COR-L47 (cell line): ENCODE data around the gene COL13A1.

Experiments
- DNase-seq: peaks from one replicate; lab custom pipeline; 2025; lab: John Stamatoyannopoulos, UW

The COL13A1 gene

GRCh38 chr10:69845574-69846292 lies 44.0 kb downstream of the COL13A1 start:
- DNase-seq: no peak

DNA sequence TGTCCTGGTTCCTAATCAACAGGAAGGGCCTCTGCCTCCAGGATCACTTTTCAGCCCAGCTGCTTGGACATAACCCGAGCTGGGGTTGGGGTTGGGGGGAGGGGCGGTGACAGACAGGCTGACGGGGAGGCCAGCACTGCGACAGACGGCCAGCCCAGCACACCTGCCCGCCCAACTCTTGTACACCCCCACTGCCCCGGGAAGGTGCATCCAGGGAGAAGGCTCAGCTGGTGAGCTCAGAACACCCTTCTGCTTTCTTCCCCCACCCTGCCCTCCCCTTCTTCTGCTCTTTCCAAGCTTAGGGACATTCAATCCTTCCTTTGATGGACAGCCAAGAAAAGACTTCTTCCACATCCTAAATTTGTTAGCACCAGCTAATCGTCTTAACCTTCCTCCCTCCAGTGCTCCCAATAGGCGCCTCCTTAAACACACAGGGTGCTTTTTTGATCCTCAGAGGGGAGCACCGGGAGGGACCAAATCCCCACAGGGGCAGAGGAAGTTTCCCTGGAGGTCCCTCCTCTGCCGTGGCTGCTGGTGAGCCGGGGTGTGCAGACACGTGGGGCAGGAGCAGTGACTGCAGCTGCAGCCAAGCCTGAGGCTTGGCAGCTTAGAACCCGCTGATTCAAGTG lies 44.7 kb downstream of the COL13A1 start:
- DNase-seq: no peak

GRCh38 chr10:69847458-69847857 lies 45.8 kb downstream of the COL13A1 start:
- DNase-seq: no peak

- no peak for DNase-seq
Observed at GRCh38 chr10:69847883-69848282, 46.2 kb downstream of the COL13A1 start.

DNA sequence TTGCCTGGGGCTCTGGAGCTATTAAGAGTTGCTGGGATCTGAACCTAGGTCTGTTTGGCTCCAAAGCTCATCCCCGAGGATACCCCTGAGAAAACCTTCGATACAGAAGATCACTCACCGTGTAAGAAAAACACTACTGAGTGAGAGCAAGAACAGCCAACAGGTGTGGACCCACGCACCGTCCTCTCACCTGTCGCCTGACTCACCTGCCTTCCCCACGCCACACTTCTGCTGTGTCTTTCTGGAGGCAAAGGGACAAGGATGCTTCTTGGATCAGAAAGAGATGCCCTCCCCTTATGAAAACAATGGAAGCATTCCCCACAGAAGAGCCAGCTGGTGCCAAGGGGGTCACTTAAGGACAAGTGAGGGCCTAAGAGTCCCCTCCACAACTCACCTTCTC lies 46.7 kb downstream of the COL13A1 start:
- DNase-seq: no peak

DNA sequence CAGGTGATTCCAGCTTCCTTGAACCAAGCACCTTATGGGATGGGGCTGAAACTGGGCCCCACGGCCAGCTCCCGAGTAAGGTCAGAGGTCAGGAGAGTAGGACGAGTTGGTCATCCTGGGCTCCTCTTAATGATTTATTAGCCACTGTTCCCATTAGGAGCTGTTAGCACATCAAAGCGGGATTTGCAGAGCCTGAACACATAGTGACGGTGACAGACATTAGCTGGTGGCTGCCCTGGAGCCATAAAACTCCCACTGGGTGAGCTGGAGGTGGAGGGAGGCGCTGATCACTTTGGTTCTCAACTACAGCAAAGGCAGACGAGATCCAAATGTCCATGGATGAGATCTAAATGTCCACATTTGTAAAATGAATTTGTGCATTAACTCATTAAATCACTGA lies 48.1 kb downstream of the COL13A1 start:
- DNase-seq: no peak

GRCh38 chr10:69850440-69850839 lies 48.7 kb downstream of the COL13A1 start:
- DNase-seq: no peak

GRCh38 chr10:69851306-69851705 lies 49.6 kb downstream of the COL13A1 start:
- DNase-seq: no peak

GRCh38 chr10:69853064-69853463 lies 51.4 kb downstream of the COL13A1 start:
- no peak for DNase-seq

DNA sequence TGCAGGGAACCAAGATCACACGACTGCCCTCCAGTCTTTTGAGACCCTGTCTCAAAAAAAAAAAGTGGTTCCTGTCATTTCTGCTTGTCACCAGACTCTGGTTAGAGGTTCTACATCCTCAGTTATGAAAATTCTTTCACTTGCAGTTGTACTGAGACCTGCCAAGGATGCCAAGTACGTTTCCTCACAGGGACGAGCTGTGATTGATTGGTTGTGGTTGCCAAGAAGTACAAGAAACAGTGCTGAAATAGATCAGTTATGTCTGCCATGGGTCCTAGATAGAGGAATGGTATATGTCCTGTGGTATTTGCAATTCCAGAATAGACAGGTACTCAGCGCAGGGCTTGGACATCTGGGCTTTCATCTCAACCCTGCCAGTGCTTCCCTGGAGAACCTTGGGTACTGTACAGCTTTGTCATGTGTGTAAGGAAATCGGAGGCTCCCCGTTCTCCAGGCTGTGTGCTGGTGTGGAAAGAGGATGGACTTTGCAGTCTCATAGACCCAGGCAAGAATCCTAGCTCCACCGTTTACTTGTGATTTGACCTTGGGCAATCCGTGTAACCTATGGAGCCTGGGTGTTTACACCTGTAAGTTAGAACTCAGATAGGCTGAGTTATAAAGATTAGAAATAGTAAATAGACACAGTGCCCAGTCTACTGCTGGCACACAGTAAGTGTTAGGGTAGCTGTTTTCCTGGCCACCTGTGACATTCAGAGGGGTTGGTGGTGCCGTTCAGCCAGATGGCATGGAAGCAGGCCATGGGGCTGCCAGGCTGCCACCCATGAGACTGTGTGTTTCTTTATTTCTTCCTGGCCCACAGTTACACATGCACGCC lies 53.0 kb downstream of the COL13A1 start:
- DNase-seq: no peak

GRCh38 chr10:69855346-69856111 lies 53.8 kb downstream of the COL13A1 start:
- no peak for DNase-seq

DNA sequence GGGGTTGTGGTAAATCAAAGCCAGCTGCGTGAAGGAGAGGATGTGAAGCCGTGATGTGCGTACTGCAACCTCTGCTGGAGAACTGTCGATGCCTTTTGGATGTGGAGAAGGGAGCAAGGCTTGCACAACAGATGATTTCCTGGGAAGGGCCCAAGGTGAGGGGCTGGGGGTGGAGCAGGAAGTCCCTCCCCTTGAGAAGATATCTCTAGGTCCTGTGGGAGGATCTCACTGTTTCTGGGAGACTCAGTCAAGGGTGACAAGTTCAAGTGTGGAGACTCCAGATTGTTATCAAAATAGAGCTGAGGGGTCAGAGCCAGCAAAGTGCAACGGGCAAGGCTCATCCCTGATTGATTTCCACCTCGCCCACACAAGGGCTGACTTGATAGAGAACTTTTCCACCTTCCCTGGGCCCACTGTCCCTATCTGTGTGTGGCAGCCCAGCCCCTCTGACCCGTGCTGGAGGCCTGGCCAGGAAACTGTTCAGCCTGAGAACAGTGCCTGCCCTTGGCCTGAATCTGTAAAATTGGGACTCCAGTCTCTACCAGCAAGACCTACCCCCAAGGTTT lies 55.0 kb downstream of the COL13A1 start:
- no peak for DNase-seq

DNA sequence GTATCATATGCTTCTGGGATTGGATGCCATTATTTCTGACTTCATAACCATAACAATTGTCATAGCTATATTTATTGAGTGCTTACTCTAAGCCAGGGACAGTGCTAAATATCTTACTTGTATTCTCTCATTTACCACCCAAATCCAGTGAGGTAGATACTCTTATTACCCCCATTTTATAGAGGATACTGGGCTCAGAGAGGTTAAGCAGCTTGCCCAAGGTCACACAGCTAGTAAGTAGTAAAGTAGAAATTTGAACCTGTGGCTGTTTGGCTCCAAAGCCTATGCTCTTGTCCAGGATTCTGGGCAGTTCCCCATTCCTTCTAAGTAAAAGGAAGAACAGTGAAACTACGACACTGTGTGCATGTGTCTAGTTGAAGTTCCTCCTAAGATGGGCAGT lies 56.5 kb downstream of the COL13A1 start:
- no peak for DNase-seq

- DNase-seq: no peak
Observed at GRCh38 chr10:69860271-69860670, 58.6 kb downstream of the COL13A1 start.

DNA sequence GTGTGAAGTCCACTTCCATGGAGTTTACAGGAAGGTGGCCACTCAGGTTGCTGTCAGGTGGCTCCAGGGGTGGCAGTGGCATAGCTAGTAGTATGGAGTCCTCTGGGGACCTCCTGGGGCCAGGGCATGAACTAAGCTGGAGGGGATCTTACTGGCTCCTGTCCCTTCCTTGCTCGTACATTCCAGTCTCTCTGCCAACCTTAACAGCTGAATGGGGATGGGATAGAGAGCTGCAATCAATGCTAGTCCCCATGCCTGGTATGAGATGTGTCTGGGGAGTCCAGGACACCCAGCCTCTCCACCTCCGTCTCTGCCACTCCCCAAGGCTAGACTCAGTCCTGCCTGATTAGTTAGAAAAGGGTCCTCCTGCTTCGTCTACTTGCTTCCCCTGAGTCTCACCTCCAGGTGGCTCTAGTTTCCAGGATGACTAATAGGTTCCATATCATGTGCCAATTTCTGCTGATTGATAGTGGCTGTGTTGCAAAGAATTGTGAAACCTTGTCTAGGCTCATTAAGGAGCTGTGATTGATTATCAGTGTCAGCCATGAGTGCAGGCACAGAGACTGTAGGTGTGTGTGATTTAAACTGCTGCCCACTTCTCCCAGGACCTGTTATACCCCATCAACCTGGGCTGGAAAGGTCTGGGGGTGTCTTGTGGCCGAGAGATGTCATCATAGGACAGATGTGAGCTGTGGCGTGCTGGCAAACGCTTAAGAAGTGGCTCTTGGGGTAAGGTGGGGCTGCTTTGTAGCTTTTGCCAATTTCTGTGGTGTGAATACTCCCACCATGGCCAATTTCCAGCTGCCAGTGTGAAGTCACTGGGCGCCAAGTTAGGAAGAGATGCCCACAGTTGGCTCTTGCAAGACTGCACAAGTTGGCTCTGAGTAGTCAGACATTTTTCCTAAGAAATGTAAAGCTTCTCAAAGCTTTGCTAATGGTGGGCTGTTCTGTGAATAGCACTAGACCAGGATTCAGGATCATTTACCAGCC lies 59.8 kb downstream of the COL13A1 start:
- no peak for DNase-seq

DNA sequence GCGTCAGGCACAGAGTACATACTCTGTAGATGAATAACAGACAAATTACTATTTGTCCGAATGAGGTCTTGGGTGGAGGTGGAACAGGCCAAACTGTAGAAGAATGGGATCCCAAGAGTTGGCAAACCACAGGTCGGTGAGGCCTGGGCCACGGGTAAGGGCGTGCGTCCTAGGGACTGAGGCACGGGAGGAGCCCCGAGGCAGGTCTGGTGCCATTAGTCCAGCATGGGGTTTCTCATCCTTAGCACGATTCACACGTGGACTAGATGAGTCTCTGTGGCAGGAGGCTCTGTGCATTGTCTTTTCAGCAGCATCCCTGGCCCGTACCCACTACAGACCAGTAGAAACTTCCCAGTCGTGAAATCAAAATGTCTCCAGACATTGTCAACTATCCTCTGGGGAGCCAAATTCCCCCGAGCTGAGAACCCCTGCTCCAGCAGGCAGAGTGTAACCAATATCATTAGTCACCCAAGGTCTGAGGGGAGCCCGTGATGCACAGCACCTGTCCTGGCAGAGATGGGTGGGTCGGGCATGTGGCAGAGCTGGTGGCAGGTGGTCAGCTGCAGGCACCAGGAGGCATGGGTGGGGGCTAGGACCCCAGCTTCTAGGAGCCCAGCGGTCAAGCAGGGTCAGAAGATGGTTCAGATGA lies 61.3 kb downstream of the COL13A1 start:
- no peak for DNase-seq

- DNase-seq: no peak
Observed at GRCh38 chr10:69863580-69863979, 61.9 kb downstream of the COL13A1 start.

GRCh38 chr10:69864321-69864720 lies 62.6 kb downstream of the COL13A1 start:
- no peak for DNase-seq

DNA sequence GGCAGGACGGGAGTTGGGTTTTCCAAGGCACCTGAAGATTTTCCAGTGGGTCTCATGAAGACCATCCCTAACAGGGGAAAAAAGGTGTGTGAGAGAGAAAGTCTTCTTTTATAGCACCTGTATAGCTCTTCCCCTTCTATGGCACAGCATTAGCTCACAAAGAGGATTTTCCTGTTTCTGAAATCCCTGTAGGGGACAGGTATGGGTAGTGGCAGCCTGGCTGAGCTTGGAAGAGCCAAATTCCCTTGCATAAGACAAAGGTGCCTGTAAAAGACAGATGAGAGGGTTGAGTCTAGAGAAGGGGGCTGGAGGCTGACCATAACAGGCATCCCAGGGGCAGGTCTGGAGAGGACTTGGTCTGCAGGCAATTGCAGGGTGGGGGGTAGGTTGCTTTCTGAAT lies 63.7 kb downstream of the COL13A1 start:
- DNase-seq: no peak

DNA sequence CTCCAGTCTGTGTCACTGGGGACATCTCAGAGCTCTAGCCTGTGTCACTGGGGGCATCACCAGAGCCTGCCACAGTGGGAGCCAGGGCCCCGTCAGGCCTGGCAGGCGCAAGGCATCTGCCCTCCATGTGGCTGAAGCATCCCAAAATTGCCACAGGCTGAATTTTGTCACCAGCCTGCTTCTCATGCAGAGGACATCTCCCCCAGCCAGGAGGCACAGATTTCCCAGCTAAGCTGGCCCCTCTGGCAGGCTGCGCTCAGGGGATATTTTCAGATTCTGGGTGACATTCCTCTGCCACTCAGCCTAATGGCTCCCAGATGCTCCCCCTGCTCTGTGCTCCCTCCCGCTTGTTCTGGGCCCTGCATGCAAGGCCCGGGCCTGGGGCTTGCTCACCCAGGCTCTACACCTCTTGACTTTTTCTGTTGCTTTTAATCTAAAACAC lies 64.6 kb downstream of the COL13A1 start:
- DNase-seq: no peak
